Left hindlimb (tissue), 1 donor: ENCODE data around the gene COL9A3.

Experiments
- DNase-seq: peaks from one replicate; pipeline ENCODE4 v3.0.0-alpha.2; 2018

COL9A3 gene

GRCh38 chr20:62816884-62817873 lies at the start of gene COL9A3:
TSS of gene COL9A3 (plus strand) at chr20:62817050. CDS start at chr20:62817065, 15 bp downstream.
- no peak for DNase-seq

DNA sequence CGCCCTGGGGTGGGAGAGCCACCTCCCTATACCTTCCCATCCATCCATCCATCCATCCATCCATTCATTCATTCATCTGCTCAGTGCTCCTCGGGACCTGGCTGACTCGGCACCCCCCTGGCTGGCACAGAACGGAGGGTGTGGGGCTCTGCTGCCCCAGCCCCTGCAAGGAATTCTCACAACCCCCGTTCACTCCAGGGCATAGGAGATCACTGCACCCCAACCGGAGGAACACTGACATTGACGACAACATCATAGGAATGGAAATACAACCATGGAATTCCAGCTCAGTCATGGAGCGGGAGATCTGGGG lies 48.7 kb upstream of the COL9A3 start:
- DNase-seq, result peak; percentile 19

DNA sequence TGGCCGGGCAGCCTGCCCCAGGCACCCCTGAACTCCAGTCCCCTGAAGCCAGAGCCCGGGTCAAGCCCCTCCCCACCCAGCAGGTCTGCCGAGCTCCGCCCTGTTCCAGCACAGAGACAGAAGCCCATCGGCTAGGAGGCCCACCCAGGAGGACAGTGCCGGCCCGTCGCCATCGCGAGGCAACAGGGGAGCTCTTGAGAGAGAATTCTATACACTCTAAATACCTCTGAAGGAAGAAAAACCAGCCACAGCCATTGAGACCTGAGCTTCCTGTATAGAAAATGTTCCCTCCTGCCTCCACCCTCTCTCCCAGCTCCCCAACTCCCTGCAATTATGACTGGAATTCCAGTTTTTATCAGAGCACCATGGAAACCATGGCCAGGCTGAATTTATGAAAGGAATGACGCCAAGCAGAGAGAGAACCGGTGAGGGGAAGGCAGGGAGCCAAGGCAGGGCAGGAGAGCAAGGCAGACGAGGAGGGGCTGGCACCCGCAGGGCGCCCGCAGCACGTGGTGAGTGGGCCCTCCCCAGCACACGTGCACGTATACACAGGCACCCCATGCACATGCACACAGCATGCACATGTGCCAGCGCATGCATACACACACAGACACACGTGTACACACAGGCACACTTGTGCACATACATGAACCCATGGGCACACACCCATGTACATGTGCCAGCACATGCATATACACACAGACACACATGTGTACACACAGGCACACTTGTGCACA lies 48.1 kb upstream of the COL9A3 start:
- peak; percentile 55 for DNase-seq

- DNase-seq, result peak; percentile 17
Measured at GRCh38 chr20:62769346-62770071, 47.3 kb upstream of the COL9A3 start.

GRCh38 chr20:62770111-62770910 lies 46.5 kb upstream of the COL9A3 start:
- DNase-seq, result peak; percentile 26

- no peak for DNase-seq
Measured at GRCh38 chr20:62770916-62771315, 45.9 kb upstream of the COL9A3 start.

DNA sequence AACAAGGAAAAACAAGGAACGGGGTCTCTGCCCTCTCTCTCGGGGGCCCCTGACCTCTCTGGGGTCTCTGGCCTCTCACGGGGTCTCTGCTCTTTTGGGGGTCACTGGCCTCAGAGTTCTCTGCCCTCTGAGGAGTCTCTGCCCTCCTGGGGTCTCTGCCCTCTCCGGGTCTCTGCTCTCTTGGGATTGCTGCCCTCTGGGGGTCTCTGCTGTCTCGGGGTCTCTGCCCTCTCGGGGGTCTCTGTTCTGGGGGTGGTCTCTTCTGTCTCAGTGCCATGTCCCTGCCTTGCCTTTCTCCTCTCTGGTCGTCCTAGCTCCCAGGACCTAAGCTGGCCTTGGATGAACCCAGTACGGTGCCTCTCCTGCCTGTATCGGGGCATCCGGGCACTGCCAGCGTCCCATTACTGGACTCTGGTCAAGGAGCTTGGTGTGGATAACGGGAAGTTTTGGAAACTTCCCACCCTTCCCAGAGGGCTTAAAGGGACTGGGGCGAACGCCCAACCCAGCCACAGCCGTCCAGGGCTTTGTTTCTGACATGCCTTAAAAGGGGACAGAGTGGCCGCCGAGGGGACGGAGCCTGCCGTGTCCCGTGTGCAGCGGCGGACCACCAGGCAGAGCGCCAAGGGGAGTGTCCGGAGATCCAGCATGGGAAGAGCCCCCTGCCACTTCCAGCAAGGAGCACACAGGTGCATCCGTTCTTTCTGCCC lies 45.3 kb upstream of the COL9A3 start:
- DNase-seq, result peak; percentile 29

DNA sequence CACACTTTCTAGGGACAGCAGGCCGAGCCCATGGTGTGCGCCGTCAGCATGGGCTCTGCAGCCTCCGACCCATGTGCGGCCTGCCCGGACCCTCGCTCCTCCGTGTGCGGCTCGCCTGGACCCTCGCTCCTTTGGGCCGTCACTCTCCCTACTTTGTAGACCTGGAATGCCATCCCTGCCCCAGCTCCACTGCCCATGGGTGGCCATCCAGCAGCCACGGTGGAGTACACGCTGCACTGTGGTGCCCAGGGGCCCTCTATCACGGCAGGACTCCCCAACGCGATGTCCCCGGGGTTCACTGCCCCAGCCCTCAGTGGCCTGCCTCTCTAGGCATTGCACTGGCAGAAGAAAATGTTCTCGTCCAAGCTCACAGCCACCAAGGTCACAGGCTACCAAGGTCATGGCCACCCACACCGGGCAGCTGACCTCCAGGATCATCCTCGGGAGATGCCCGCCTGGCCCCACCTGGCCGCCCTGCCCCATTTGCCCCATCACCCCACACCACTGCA lies 44.7 kb upstream of the COL9A3 start:
- DNase-seq, result peak; percentile 13

DNA sequence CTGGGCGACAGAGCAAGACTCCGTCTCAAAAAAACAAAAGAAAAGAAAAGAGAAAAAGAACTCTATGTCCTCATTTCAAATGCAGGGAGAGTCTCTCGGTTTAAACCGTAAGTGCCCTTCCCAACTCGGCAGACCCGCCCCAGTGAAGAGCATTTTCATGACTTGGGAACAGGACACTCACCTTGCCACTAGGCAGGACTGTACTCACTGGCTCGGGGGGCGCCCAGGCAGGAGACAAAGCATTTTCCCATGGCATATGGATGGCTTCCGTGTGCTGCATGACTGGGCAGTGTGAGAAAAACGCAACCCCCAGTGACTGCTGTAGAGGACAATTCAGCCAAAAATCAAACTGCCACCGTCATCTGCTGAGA lies 44.2 kb upstream of the COL9A3 start:
- DNase-seq, result peak; percentile 3

GRCh38 chr20:62772990-62773844 lies 43.6 kb upstream of the COL9A3 start:
- DNase-seq, result peak; percentile 52

DNA sequence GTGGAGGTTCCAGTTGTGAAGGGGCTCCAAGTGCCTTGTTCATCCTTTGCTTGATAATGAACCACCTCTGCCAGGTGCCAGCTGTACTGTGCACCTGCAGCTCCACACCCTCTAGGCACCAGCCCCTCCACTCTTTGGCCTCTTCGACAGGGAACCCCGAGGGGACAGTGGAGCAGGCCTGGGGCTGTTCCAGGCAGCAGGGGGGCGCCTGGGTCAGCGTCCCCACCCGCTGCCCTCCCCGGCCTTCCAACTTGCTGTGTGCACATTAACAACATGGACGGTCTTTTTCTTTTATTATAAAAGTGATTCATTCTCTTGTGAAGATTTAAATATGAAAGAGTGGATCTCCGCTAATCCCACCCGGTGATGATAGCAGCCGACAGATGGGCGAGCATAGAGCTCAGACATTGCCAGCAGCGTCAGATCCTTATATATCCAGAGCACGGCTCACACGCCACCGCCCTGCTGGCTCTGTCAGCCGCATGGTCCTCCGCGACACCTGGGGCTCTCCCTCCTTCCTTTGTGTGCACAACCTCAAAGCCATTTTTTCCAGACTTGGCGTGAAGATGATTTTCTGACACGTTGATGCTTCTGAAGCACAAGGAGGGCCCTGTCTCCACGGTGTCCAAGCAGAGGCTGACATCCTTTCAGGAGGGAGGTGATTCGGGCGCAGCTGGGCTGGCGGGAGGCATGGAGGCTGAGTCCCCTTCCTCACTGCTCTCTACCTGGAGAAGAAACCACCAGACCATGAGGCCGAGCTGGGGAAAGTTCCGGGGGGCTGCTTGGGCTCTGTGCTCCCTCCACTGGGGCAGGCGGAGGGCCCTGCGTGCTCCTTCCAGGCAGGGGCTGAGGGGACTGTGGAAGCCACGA lies 42.8 kb upstream of the COL9A3 start:
- no peak for DNase-seq

DNA sequence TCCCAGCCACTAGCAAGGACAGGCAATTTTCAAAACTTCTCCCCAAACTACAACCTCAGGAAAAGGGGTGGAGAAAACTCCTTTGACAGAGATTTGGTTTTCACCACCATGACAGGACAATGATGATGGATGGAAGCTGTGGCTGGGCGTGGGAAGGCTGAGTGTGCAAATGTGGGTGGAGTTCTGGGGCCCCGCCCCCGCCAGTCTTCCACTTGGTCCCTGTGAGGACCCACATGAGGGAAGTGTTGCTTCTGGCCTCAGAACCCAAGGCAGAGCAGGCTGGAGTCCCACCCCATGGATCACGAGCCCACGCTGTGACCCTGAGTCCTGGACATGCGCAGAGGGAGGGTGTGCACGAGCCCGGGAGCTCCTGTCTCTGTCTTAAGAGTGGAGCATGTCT lies 42.1 kb upstream of the COL9A3 start:
- DNase-seq, result no peak

DNA sequence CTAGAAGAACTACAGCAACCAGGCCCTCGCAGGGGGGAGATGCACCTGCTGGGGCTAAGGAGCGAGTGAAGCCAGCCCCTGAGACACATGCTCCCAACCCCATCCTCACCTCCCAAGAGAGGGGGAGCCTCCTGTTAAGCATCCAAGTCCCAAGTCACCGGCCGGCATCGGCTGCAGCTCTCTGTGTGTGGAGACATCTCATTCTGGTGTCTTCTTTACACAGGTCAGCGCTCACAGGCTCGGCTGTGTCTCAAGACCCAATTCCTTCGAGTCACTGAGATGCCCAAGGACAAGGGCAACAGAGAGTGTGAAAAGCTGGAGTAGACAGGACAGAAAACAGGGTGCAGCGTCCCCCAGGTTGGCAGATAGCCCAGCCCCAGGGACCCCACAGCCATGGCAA lies 41.6 kb upstream of the COL9A3 start:
- DNase-seq, result no peak

DNA sequence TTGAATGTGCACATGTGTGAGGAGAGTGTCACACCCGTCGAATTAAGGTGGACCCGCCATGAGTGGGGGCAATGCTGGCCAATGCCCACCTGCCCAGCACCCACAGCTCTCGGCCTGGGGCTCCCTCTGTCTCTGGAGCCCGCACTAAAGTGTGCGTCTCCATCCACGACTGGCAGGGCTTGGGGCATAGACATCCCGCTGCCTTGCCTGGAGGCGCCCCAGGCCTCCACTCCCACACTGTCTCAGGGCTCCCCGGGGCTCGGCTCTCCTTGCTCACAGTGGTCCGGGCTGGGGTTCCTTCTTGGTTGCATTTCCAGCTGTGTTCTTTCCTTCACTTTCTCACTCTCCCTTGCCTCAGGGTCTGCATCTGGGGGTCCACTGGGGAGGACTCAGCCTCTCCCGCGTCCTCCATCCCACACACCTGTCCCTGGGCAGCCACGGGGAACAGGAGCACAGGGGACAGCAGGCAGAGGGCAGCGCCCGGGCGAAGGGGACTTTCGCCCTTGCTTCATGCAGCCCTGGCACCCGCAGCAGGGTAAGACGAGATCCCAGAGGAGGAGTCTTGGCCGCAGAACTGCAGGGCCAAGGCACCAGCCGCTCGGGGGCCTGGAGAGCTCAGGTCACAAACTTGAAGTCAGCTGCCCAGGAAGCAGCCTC lies 40.7 kb upstream of the COL9A3 start:
- no peak for DNase-seq

GRCh38 chr20:62776692-62777527 lies 39.9 kb upstream of the COL9A3 start:
- DNase-seq, result no peak

GRCh38 chr20:62777528-62777830 lies 39.4 kb upstream of the COL9A3 start:
- DNase-seq, result no peak

GRCh38 chr20:62778058-62778457 lies 38.8 kb upstream of the COL9A3 start:
- DNase-seq, result no peak
